CD4-positive, alpha-beta memory T cell (primary cell): ENCODE data around the gene NLRP5. TPM values are rescaled to one million over a fixed set of nuclear protein-coding genes. Genes with fewer than 3 reads are reported as not detected.
"Not testable (repeated sequence)": the region's sequence is repeated elsewhere in the genome, so short reads cannot be mapped to it uniquely, and the experiment has no call there.

Experiments used
- CTCF ChIA-PET: fragments of 350-600 bp; sonication (Branson Sonifier 250); formaldehyde crosslinking; loops from one replicate; lab custom pipeline; 2021; ENCODE audit warnings: inconsistent platforms; ENCODE audit not compliant: partially characterized antibody; lab: Charles Lee
- POLR2A ChIA-PET: fragments of 350-600 bp; sonication (Branson Sonifier 250); formaldehyde crosslinking; loops from one replicate; lab custom pipeline; 2021; ENCODE audit not compliant: partially characterized antibody; lab: Charles Lee
- DNase-seq, 5 donors: peaks; one replicate each; pipeline versions ENCODE4 v3.0.0 to v3.0.0-alpha.2; 2020 to 2022; ENCODE audit warnings: mixed read lengths in 1 of 5
- H3K27ac ChIP-seq: one replicate; pipeline ENCODE4 v1.7.0; 2013; ENCODE audit warnings: low read depth, low read length
- H3K27me3 ChIP-seq: 2 replicates; pipeline ENCODE4 v1.7.0; 2013; ENCODE audit warnings: mild to moderate bottlenecking, low read length, moderate library complexity; ENCODE audit not compliant: insufficient read depth
- H3K36me3 ChIP-seq: 2 replicates; pipeline ENCODE4 v1.7.0; 2013; ENCODE audit warnings: mild to moderate bottlenecking, low read length, moderate library complexity; ENCODE audit not compliant: insufficient read depth
- H3K4me1 ChIP-seq: 2 replicates; pipeline ENCODE4 v1.7.0; 2013; ENCODE audit warnings: mild to moderate bottlenecking, low read length, moderate library complexity; ENCODE audit not compliant: insufficient read depth
- H3K4me3 ChIP-seq, 2 donors: one replicate each; pipeline ENCODE4 v1.7.0; 2013; ENCODE audit warnings: low read length in 2 of 2, mild to moderate bottlenecking in 1 of 2
- H3K9me3 ChIP-seq, 2 donors: one replicate each; pipeline ENCODE4 v1.7.0; 2013; ENCODE audit warnings: low read length in 2 of 2, control low read depth in 1 of 2; ENCODE audit not compliant: control insufficient read depth in 1 of 2
- H3K27ac Mint-ChIP-seq, 7 donors: one replicate each; pipeline ENCODE4 v1.8.0; 2020 to 2021; ENCODE audit warnings: mixed read lengths in 7 of 7, mild to moderate bottlenecking in 6 of 7, inconsistent platforms in 3 of 7, moderate library complexity in 3 of 7
- H3K27me3 Mint-ChIP-seq, 2 donors: one replicate each; pipeline ENCODE4 v1.8.0; 2020 to 2021; ENCODE audit warnings: mixed read lengths in 2 of 2
- H3K36me3 Mint-ChIP-seq, 2 donors: one replicate each; pipeline ENCODE4 v1.8.0; 2020 to 2021; ENCODE audit warnings: mixed read lengths in 2 of 2, inconsistent platforms in 1 of 2, mild to moderate bottlenecking in 1 of 2
- H3K4me1 Mint-ChIP-seq, 4 donors: one replicate each; pipeline ENCODE4 v1.8.0; 2020 to 2021; ENCODE audit warnings: mixed read lengths in 4 of 4, mild to moderate bottlenecking in 1 of 4
- H3K4me3 Mint-ChIP-seq, 8 donors: one replicate each; pipeline ENCODE4 v1.8.0; 2020 to 2021; ENCODE audit warnings: mixed read lengths in 8 of 8, mild to moderate bottlenecking in 7 of 8, moderate library complexity in 6 of 8, inconsistent platforms in 3 of 8
- H3K9me3 Mint-ChIP-seq, 8 donors: one replicate each; pipeline ENCODE4 v1.8.0; 2020 to 2021; ENCODE audit warnings: mixed read lengths in 8 of 8, mild to moderate bottlenecking in 5 of 8, inconsistent platforms in 3 of 8, moderate library complexity in 1 of 8
- intact Hi-C: fragments of 100-400 bp; cut with micrococcal nuclease; formaldehyde crosslinking; loops from one replicate; pipeline ENCODE4 v1.15.1; 2023
- polyA plus RNA-seq, 2 donors: library from polyadenylated mRNA; unstranded; fragments of 300-500 nt; fragmentation: Illumina TruSeq; gene quantifications; one replicate each; pipeline ENCODE4 v1.2.3, GENCODE V29; 2021
- total RNA-seq, 2 experiments: library from RNA; stranded (reverse); gene quantifications; one replicate each; pipeline ENCODE4 v1.2.3, GENCODE V29; 2021

NLRP5 gene
- total and polyA plus RNA-seq, 4 experiments from 2014 or later: not detected

DNA sequence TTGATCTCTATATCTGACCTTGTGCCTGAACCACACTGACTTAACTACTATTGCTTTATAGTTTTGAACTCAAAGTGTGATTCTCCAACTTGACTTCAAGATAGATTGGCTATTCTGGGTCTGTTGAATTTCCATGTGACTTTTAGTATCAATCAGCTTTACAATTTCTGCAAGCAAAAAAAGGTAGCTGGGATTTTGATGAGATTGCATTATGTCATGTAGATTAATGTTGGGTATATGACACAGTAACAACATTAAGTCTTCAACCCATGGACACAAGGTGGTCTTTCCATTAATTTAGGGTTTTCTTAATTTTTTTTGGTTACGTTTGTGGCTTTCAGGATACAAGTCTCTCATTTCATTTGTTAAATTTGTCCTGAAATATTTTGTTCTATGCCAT is 28.2 kb downstream of the NLRP5 start:
- no peak for DNase-seq
- H3K4me3 ChIP-seq: no peak overlapping the region
- no peaks in the 10 kb centered on the region for H3K4me1 Mint-ChIP-seq
- H3K9me3 Mint-ChIP-seq: peaks cover 0 to 38% (median 21%) of the 10 kb centered on the region in 8 donors
- no peaks in the 10 kb centered on the region for H3K36me3 Mint-ChIP-seq
- CTCF ChIA-PET: no interaction called here
- intact Hi-C loops: no loop called here
- no peak overlapping the region for H3K27ac Mint-ChIP-seq
- POLR2A ChIA-PET: no interaction called here
- H3K27me3 ChIP-seq: no peaks in the 10 kb centered on the region
- no peaks in the 10 kb centered on the region for H3K9me3 ChIP-seq
- H3K4me1 ChIP-seq: no peaks in the 10 kb centered on the region
- no peak overlapping the region for H3K4me3 Mint-ChIP-seq
- H3K27ac ChIP-seq: no peak overlapping the region
- H3K27me3 Mint-ChIP-seq: peaks cover 1 to 2% of the 10 kb centered on the region in 2 donors
- H3K36me3 ChIP-seq: no peaks in the 10 kb centered on the region

DNA sequence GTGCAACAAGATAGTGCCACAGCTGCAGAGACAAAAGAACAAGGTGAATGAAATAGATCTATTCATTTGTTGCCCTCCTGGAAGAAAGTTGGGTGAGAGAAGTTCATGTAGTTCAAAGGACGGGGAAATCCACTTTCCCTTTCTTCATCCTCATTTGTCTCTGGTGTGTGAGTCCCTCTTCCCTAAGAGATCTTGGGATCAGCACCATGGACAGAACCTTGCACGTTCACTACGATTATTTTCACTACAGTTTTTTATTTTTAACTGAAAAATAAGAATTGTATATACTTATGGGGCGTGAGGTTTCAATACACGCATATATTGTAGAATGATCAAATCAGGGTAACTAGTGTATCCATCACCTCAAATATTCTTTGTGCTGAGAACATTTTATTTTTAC is 29.2 kb downstream of the NLRP5 start:
- Histone ChIP-seq H3K4me1 (no peaks in the 10 kb centered on the region), H3K36me3 (no peaks in the 10 kb centered on the region), H3K27ac (no peak overlapping the region), H3K27me3 (no peaks in the 10 kb centered on the region), H3K9me3 (no peaks in the 10 kb centered on the region), H3K4me3 (no peak overlapping the region)
- H3K9me3 Mint-ChIP-seq: peaks cover 0 to 38% (median 17%) of the 10 kb centered on the region in 8 donors
- ChIA-PET POLR2A (no interaction called here), CTCF (no interaction called here)
- no peak for DNase-seq
- H3K27me3 Mint-ChIP-seq: peaks cover 1 to 2% of the 10 kb centered on the region in 2 donors
- H3K36me3 Mint-ChIP-seq: no peaks in the 10 kb centered on the region
- H3K4me3 Mint-ChIP-seq: no peak overlapping the region
- H3K4me1 Mint-ChIP-seq: no peaks in the 10 kb centered on the region
- intact Hi-C loops: no loop called here
- no peak overlapping the region for H3K27ac Mint-ChIP-seq

DNA sequence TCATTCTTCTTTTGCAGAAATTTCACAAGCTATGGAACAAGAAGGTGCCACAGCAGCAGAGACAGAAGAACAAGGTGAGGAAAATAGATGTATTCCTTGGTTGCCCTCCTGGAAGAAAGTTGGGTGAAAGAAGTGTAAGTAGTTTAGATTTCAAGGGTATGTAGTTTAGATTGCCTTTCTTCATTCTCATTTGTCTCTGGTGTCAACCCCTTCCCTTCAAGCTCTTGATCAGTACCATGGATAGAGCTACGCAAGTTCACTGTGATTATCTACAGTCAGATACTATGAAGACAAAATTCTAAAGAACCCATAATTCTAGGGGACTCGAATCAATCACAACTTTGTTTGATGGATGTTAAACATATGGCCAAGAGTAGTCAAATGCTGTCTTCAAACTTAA is 32.8 kb downstream of the NLRP5 start:
- H3K27me3 ChIP-seq, H3K4me3 ChIP-seq, H3K36me3 Mint-ChIP-seq, CTCF ChIA-PET, H3K4me1 ChIP-seq, H3K9me3 ChIP-seq, H3K4me3 Mint-ChIP-seq, H3K36me3 ChIP-seq, H3K4me1 Mint-ChIP-seq, intact Hi-C loops, POLR2A ChIA-PET, DNase-seq, H3K27me3 Mint-ChIP-seq, H3K27ac ChIP-seq, H3K27ac Mint-ChIP-seq: not testable (repeated sequence)
- H3K9me3 Mint-ChIP-seq: peaks cover 0 to 43% (median 14%) of the 10 kb centered on the region in 8 donors

DNA sequence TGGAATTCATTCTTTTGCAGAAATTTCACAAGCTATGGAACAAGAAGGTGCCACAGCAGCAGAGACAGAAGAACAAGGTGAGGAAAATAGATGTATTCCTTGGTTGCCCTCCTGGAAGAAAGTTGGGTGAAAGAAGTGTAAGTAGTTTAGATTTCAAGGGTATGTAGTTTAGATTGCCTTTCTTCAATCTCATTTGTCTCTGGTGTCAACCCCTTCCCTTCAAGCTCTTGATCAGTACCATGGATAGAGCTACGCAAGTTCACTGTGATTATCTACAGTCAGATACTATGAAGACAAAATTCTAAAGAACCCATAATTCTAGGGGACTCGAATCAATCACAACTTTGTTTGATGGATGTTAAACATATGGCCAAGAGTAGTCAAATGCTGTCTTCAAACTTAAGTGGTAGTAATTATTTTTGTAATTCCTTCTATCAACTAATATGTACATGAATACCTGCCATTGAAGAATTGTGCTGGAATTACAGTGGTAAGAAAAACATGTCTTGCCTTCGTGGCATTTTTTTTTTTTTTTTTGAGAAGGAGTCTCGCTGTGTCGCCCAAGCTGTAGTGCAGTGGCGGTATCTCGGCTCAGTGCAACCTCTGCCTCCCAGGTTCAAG is 33.9 kb downstream of the NLRP5 start:
- POLR2A ChIA-PET: not testable (repeated sequence)

DNA sequence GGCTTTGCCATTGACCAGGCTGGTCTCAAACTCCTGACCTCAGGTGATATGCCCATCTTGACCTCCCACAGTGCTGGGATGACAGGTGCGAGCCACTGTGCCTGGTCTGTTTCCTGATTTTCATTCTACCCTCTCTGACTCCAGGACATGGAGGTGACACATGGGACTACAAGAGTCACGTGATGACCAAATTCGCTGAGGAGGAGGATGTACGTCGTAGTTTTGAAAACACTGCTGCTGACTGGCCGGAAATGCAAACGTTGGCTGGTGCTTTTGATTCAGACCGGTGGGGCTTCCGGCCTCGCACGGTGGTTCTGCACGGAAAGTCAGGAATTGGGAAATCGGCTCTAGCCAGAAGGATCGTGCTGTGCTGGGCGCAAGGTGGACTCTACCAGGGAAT is 40.2 kb downstream of the NLRP5 start:
- Mint-ChIP-seq H3K27me3 (peaks cover 0 to 4% of the 10 kb centered on the region in 2 donors), H3K36me3 (no peaks in the 10 kb centered on the region), H3K4me3 (no peak overlapping the region), H3K27ac (no peak overlapping the region), H3K4me1 (no peaks in the 10 kb centered on the region), H3K9me3 (peaks cover 0 to 14% (median 6%) of the 10 kb centered on the region in 8 donors)
- H3K4me3 ChIP-seq: no peak overlapping the region
- ChIA-PET CTCF (no interaction called here), POLR2A (no interaction called here)
- H3K4me1 ChIP-seq: no peaks in the 10 kb centered on the region
- no peak overlapping the region for H3K27ac ChIP-seq
- no peak for DNase-seq
- intact Hi-C loops: no loop called here
- no peaks in the 10 kb centered on the region for H3K9me3 ChIP-seq
- no peaks in the 10 kb centered on the region for H3K27me3 ChIP-seq
- no peaks in the 10 kb centered on the region for H3K36me3 ChIP-seq

More for the DNA sequence above, 33.9 kb downstream of the NLRP5 start:
- CTCF ChIA-PET, H3K4me1 ChIP-seq, H3K27ac ChIP-seq, H3K36me3 ChIP-seq, DNase-seq, H3K9me3 ChIP-seq, H3K27me3 Mint-ChIP-seq, H3K4me3 Mint-ChIP-seq, intact Hi-C loops, H3K4me3 ChIP-seq, H3K27ac Mint-ChIP-seq, H3K36me3 Mint-ChIP-seq, H3K27me3 ChIP-seq, H3K4me1 Mint-ChIP-seq: not testable (repeated sequence)
- peaks cover 0 to 37% (median 13%) of the 10 kb centered on the region in 8 donors for H3K9me3 Mint-ChIP-seq

DNA sequence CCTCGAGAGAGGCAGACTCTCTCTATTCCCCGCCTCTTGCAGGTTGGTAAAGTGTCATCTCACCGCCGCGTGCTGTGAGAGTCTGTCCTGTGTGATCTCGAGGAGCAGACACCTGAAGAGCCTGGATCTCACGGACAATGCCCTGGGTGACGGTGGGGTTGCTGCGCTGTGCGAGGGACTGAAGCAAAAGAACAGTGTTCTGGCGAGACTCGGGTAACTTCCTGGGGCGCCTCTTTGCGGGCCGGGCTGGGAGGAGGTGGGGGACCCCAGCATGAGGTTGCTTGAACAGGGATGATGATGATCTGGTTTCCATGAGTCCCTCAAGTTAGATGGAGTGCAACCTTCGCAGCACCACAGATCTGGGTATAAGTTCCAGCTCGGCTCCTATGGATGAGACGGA is 67.0 kb downstream of the NLRP5 start:
- peaks cover 0 to 16% (median 5%) of the 10 kb centered on the region in 8 donors for H3K9me3 Mint-ChIP-seq
- peaks cover 22% of the 10 kb centered on the region in 2 donors for H3K27me3 Mint-ChIP-seq
- H3K27ac Mint-ChIP-seq: no peak overlapping the region
- POLR2A ChIA-PET: no interaction called here
- intact Hi-C loops: no loop called here
- DNase-seq: no peak
- Histone ChIP-seq H3K4me3 (no peak overlapping the region), H3K4me1 (no peaks in the 10 kb centered on the region), H3K9me3 (no peaks in the 10 kb centered on the region), H3K36me3 (no peaks in the 10 kb centered on the region), H3K27ac (no peak overlapping the region), H3K27me3 (no peaks in the 10 kb centered on the region)
- H3K4me3 Mint-ChIP-seq: no peak overlapping the region
- no peaks in the 10 kb centered on the region for H3K4me1 Mint-ChIP-seq
- no peaks in the 10 kb centered on the region for H3K36me3 Mint-ChIP-seq
- CTCF ChIA-PET: no interaction called here

DNA sequence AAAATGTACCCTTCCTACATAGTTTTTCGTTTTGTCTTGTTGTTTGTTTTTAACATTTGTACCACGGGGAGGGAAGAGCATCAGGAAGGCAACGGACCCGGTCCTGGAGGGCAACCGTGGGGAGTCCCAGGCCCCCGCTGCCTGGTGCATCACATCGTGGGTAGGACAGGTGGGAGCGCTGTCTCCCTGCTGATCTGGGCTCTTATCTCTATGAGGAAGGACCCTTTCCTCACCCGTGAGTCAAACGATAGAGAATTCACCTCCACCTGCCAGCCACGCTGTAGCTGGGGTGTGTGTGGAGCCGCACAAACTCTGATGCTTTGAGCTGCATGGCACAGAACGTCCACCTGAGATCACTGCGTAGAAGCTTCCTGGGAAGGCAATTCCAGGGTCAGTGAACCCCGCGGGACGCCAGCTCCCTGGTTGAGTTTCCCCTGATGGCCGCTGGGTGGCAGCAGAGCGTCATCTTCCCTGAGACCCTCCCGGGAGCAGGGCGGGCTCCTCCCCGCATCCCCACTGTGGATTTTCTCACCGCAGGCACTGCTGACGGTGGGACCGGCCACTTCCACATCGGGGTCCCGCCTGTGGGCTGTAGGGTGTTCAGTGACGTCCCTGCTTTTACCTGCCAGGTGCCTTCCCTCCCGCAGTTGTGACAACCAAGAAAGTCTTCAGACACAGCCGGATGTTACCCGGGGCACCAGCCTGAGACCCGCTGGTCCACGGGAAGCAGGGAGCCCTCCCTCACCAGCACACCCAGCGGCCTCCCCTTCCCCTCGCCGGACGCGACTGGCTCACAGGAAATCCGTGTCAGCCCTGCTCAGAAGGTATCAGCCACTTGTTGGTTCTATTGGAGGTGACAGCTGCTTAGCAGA is 79.8 kb downstream of the NLRP5 start:
- CTCF ChIA-PET: interaction anchor here (0.6 to 3.1 kb wide), 20 partner anchors 9 to 434 kb away, joined by 3 to 29 read pairs (median 4); partner anchors contain the start of gene GALP
- H3K27ac Mint-ChIP-seq: peak overlapping the region in 4 of 7 donors; percentile 10 to 73 (median 24)
- H3K4me3 Mint-ChIP-seq: peak overlapping the region; percentile 64 to 77 (median 73)
- Histone ChIP-seq H3K27ac (no peak overlapping the region), H3K9me3 (no peaks in the 10 kb centered on the region), H3K27me3 (no peaks in the 10 kb centered on the region), H3K4me3 (peak overlapping the region in 1 of 2 donors; percentile 30), H3K36me3 (no peaks in the 10 kb centered on the region), H3K4me1 (peaks cover 11% of the 10 kb centered on the region)
- H3K9me3 Mint-ChIP-seq: peaks cover 0 to 4% (median 0%) of the 10 kb centered on the region in 8 donors
- peaks cover 3 to 13% (median 9%) of the 10 kb centered on the region in 4 donors for H3K4me1 Mint-ChIP-seq
- DNase-seq: peak; percentile 50 to 61 (median 54)
- POLR2A ChIA-PET: no interaction called here
- peaks cover 22 to 31% of the 10 kb centered on the region in 2 donors for H3K27me3 Mint-ChIP-seq
- H3K36me3 Mint-ChIP-seq: no peaks in the 10 kb centered on the region
- intact Hi-C loops: loop anchor here (1.0 to 5.0 kb wide), 5 partner anchors 106 to 434 kb away; no protein-coding TSS in a partner anchor
